AG10803 (cell line): ENCODE measurements around the gene TAAR5.
"Not testable (repeated sequence)": the region's sequence is repeated elsewhere in the genome, so short reads cannot be mapped to it uniquely, and the experiment has no call there.

Source experiments
- DNase-seq: peaks from one replicate; pipeline ENCODE4 v3.0.0; 2010; ENCODE audit warnings: low read depth
- H3K4me3 ChIP-seq: 2 replicates; pipeline ENCODE4 v1.5.1; 2011; ENCODE audit warnings: mild to moderate bottlenecking, low read length, control low read depth
- TF ChIP-seq, protein P1 (sequence below): conservative IDR thresholded peaks from 2 replicates; pipeline ENCODE4 v1.5.1; 2011; ENCODE audit warnings: mild to moderate bottlenecking, low read length, control low read depth, inconsistent platforms

TAAR5 gene, protein sequence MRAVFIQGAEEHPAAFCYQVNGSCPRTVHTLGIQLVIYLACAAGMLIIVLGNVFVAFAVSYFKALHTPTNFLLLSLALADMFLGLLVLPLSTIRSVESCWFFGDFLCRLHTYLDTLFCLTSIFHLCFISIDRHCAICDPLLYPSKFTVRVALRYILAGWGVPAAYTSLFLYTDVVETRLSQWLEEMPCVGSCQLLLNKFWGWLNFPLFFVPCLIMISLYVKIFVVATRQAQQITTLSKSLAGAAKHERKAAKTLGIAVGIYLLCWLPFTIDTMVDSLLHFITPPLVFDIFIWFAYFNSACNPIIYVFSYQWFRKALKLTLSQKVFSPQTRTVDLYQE

DNA sequence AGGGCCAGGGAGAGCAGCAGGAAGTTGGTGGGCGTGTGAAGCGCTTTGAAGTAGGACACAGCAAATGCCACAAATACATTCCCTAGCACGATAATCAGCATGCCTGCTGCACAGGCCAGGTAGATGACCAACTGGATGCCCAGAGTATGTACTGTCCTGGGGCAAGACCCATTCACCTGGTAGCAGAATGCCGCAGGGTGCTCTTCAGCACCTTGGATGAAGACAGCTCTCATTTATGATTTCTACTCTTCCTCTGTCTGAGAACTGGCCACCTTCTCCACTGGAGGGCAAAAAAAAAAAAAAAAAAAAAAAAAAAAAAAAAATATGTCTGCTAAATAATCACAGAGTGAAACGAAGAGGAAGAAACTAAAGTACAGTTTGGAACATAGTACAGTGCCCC, at the start of gene TAAR5:
TSS of gene TAAR5 (minus strand) at position 288 of the 400 bp plus-strand sequence. CDS start at position 233, 55 bp downstream.
- no peak for DNase-seq
- TF ChIP-seq, protein P1, sequence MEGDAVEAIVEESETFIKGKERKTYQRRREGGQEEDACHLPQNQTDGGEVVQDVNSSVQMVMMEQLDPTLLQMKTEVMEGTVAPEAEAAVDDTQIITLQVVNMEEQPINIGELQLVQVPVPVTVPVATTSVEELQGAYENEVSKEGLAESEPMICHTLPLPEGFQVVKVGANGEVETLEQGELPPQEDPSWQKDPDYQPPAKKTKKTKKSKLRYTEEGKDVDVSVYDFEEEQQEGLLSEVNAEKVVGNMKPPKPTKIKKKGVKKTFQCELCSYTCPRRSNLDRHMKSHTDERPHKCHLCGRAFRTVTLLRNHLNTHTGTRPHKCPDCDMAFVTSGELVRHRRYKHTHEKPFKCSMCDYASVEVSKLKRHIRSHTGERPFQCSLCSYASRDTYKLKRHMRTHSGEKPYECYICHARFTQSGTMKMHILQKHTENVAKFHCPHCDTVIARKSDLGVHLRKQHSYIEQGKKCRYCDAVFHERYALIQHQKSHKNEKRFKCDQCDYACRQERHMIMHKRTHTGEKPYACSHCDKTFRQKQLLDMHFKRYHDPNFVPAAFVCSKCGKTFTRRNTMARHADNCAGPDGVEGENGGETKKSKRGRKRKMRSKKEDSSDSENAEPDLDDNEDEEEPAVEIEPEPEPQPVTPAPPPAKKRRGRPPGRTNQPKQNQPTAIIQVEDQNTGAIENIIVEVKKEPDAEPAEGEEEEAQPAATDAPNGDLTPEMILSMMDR = no peak
- no peak within 1 kb of the TSS for H3K4me3 ChIP-seq

DNA sequence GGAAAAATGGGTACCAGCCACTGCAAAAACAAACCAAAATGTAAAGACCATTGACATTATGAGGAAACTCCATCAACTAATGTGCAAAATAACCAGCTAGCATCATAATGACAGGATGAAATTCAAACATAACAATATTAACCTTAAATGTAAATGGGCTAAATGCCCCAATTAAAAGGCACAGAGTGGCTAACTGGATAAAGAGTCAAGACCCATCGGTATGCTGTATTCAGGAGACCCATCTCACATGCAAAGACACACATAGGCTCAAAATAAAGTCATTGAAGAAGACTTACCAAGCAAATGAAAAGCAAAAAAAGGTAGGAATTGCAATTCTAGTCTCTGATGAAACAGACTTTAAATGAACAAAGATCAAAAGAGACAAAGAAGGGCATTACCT, 47.6 kb upstream of the TAAR5 start:
- not testable (repeated sequence) for H3K4me3 ChIP-seq, DNase-seq

DNA sequence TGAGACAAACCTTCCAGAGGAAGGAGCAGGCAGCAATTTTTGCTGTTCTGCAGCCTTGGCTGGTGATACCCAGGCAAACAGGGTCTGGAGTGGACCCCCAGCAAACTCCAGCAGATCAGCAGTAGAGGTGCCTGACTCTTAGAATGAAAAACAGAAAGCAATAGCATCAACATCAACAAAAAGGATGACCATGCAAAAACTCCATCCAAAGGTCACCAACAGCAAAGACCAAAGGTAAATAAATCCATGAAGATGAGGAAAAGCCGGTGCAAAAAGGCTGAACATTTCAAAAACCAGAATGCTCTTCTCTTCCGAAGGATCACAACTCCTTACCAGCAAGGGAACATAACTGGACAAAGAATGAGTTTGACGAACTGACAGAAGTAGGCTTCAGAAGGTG, 46.4 kb upstream of the TAAR5 start:
- not testable (repeated sequence) for H3K4me3 ChIP-seq, DNase-seq

DNA sequence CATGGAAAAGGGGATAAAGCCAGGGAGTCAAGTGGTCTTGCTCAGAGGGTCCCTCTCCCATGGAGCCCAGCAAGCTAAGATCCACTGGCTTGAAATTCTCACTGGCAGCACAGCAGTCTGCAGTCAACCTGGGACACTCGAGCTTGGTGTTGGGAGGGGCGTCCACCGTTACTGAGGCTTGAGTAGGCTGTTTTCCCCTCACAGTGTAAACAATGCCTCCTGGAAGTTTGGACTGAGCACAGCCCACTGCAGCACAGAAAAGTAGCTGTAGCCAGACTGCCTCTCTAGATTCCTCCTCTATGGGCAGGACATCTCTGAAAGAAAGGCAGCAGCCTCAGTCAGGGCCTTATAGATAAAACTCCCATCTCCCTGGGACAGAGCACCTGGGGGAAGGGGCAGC, 45.7 kb upstream of the TAAR5 start:
- not testable (repeated sequence) for H3K4me3 ChIP-seq, DNase-seq

DNA sequence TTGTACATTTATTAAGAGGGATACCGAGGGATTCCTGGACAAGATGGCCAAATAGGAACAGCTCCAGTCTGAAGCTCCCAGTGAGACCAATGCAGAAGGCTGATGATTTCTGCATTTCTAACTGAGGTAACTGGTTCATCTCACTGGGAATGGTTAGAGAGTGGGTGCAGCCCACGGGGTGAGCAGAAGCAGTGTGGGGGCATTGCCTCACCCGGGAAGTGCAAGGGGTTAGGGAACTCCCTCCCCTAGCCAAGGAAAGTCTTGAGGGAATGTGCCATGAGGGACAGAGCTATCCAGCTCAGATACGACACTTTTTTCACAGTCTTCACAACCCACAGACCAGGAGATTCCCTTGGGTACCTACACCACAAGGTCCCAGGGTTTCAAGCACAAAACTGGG, 45.3 kb upstream of the TAAR5 start:
- DNase-seq = no peak
- H3K4me3 ChIP-seq = no peak overlapping the region
- TF ChIP-seq, protein P1 = no peak

DNA sequence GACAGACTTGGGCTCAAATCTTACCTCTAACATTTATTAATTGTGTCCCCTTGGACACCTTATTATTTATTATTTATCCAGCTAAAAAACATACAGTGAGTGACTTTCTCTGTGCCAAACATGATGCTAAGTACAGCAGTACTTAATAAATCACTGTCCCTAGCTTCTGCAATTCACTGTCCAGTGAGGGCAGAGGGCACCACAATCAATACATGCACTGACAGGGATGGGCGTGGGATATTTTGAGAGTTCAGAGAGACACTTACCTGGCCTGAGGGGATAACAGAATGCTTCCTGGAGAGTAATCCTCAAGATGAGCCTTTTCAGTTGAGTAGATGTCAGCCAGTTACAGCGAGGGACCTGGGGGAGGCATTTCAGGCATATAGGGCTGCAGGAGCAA, 43.8 kb upstream of the TAAR5 start:
- no peak for DNase-seq
- TF ChIP-seq, protein P1 = no peak
- H3K4me3 ChIP-seq = no peak overlapping the region

DNA sequence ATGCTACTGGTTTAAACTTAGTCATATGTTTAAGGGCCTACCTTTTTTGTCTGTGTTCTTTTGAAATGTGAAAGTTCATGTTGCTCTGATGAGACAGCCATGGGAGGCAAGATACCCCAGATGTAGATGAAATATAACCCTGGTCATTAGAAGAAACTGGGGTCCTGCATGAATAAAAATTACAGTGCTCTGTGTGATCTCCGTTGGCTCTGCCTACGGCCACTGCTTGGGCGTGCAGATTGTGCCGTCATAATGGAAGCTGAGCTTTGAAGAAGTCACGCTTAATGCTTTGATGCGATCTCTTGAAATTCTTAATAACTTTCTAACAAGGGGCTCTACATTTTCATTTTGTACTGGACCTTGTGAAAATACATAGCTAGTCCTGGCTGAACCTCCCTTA, 34.6 kb upstream of the TAAR5 start, which contains the start of gene TAAR2:
TSS of gene TAAR2 (minus strand) at position 101 of the 400 bp plus-strand sequence. CDS start at position 101, 0 bp downstream.
- no peak within 1 kb of the TSS for H3K4me3 ChIP-seq
- DNase-seq = no peak
- TF ChIP-seq, protein P1 = no peak

DNA sequence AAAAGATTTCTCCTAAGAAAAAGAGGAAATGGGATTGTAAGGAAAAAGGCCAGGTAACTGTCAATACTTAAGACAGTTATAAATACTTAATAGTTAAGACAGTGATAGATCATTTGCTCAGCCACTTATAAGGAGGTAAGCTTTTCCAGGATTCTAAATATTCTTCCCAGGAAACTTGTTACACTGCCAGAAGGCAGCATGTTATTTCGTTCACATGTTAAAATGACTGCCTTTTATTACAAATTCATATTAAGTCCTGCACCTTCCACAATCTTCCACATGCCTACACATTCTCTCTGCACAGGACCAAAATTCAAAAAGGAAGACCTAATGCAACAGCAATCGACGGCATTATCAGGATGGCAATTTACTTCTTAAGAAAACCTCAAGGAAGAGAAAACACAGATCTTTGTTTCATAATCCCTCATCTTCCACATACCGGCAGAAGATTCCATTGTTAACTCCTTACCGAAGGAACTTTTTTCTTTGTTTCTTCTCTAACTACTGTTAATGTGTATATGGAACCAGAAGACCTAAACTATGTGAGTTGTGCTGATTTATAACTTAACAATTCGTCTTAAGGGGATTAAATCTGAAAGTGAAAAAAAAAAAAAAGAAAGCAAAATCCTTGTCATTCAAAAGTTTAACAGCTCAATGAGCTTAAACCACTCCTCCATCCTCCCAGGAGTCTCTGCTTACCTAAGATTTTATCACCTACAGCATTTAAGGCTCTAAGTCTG, 33.7 kb upstream of the TAAR5 start:
- TF ChIP-seq, protein P1 = no peak

More for the DNA sequence above, 33.7 kb upstream of the TAAR5 start:
- H3K4me3 ChIP-seq = no peak overlapping the region
- DNase-seq = no peak
